GM12874 (cell line): Measurements from ENCODE around the gene RPL12.

Source experiments
- TF ChIP-seq, protein P1 (sequence below): IDR thresholded peaks from 2 replicates; pipeline ENCODE4 v1.5.1; 2011; ENCODE audit warnings: low read depth, mild to moderate bottlenecking, control low read depth, low read length, moderate library complexity; ENCODE audit not compliant: insufficient read depth

RPL12 gene

GRCh38 chr9:127422133-127422782 lies 28.9 kb downstream of the RPL12 start:
- TF ChIP-seq, protein P1, sequence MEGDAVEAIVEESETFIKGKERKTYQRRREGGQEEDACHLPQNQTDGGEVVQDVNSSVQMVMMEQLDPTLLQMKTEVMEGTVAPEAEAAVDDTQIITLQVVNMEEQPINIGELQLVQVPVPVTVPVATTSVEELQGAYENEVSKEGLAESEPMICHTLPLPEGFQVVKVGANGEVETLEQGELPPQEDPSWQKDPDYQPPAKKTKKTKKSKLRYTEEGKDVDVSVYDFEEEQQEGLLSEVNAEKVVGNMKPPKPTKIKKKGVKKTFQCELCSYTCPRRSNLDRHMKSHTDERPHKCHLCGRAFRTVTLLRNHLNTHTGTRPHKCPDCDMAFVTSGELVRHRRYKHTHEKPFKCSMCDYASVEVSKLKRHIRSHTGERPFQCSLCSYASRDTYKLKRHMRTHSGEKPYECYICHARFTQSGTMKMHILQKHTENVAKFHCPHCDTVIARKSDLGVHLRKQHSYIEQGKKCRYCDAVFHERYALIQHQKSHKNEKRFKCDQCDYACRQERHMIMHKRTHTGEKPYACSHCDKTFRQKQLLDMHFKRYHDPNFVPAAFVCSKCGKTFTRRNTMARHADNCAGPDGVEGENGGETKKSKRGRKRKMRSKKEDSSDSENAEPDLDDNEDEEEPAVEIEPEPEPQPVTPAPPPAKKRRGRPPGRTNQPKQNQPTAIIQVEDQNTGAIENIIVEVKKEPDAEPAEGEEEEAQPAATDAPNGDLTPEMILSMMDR, result no peak

GRCh38 chr9:127421057-127421456 lies 30.1 kb downstream of the RPL12 start:
- TF ChIP-seq, protein P1, result no peak

- TF ChIP-seq, protein P1, result no peak
Observed at GRCh38 chr9:127419348-127419747, 31.9 kb downstream of the RPL12 start.

DNA sequence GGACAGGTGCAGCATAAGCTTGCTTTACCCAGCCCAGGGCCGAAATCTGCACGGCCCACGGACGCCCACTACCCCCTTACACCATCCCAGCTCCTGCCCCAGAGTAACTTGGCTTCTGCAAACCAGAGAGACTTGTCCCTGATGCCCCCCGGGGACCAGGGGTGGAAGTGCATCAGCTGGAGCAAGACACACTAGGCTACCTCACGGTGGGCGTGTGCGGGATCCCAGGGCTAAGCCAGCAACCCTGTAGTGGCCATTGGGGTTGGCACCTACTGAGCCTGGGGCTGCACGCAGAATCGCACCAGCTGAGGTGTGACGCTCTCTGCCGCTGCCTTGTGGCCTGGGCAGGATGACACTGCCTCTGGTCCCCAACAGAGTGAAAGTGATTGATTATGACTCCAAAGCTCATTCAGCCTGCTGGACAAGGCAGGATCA lies 33.2 kb downstream of the RPL12 start:
- TF ChIP-seq, protein P1, result peak; percentile 48

- TF ChIP-seq, protein P1, result no peak
Observed at GRCh38 chr9:127417131-127418036, 33.8 kb downstream of the RPL12 start.

- TF ChIP-seq, protein P1, result no peak
Observed at GRCh38 chr9:127415657-127416056, 35.5 kb downstream of the RPL12 start.

GRCh38 chr9:127415141-127415540 lies 36.1 kb downstream of the RPL12 start:
- TF ChIP-seq, protein P1, result no peak
